Measurements from ENCODE around the gene CREB1.

DNA sequence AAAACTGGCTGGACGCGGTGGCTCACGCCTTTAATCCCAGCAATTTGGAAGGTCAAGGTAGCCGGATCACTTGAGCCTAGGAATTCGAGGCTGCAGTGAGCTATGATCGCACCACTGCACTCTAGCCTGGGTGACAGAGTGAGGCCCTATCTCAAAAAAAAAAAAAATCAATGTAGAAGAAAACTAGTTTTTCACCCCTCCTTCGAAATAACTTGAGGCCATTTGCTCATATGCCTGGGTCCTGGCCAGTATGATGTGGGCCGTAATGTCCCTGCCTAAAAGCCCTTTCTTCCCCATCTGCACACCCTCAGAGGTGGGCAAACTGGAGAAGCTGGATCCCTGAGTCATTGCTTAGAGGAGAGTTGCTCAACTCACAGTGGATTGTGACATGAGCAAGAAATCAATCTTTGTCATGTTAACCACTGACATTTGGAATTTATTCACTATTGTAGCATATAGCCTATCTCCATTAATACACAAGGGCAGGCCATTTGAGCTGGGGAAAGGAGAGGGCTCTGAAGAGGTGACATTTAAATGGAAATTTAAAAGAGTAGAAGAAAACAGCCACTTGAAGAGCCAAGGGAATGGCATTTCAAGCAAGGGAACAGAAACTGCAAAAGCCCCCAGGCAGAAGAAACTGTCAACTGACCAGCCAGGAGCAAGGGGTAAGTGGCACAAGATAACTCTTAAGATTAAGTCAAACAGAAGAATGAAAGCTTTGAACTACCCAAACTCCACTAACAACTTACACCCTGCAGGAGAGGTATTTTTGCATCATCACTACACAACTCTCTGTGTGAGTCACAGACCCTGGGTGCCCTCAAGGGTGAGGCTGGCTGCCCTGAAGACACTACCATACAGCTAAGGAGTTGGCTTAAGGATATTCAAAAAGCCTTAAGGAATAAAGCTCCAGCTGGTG lies 103.1 kb downstream of the CREB1 start:
- TF ChIP-seq, protein P1, sequence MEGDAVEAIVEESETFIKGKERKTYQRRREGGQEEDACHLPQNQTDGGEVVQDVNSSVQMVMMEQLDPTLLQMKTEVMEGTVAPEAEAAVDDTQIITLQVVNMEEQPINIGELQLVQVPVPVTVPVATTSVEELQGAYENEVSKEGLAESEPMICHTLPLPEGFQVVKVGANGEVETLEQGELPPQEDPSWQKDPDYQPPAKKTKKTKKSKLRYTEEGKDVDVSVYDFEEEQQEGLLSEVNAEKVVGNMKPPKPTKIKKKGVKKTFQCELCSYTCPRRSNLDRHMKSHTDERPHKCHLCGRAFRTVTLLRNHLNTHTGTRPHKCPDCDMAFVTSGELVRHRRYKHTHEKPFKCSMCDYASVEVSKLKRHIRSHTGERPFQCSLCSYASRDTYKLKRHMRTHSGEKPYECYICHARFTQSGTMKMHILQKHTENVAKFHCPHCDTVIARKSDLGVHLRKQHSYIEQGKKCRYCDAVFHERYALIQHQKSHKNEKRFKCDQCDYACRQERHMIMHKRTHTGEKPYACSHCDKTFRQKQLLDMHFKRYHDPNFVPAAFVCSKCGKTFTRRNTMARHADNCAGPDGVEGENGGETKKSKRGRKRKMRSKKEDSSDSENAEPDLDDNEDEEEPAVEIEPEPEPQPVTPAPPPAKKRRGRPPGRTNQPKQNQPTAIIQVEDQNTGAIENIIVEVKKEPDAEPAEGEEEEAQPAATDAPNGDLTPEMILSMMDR (conservative IDR thresholded peaks at IDR 0.05 in 1 of 2, IDR thresholded peaks at IDR 0.05 in 1 of 2; ENCODE audit: low read depth in 1 of 2, low read length in 2 of 2), result no peak
- no peak for TF ChIP-seq EZH2 (IDR thresholded peaks at IDR 0.05; ENCODE audit: low read length, missing control alignments)
